ENCODE results near the gene BMPER. TPM values are rescaled to one million over a fixed set of nuclear protein-coding genes. Genes with fewer than 3 reads are reported as not detected.

BMPER gene
- total RNA-seq, 4 donors from 2014 or later: 3.1 to 6.1 (median 3.9) TPM

- TF ChIP-seq CTCF (IDR thresholded peaks at IDR 0.05; ENCODE audit: low read depth): no peak
Measured at GRCh38 chr7:34157137-34157536, 251.8 kb downstream of the BMPER start.

- no peak for TF ChIP-seq CTCF (IDR thresholded peaks at IDR 0.05; ENCODE audit: low read depth)
Measured at GRCh38 chr7:34158368-34159153, 253.2 kb downstream of the BMPER start.

- no peak for TF ChIP-seq CTCF (IDR thresholded peaks at IDR 0.05; ENCODE audit: low read depth)
Measured at GRCh38 chr7:34160261-34160752, 255.0 kb downstream of the BMPER start.

- TF ChIP-seq CTCF (IDR thresholded peaks at IDR 0.05; ENCODE audit: low read depth): no peak
Measured at GRCh38 chr7:34162027-34162565, 256.8 kb downstream of the BMPER start.

- TF ChIP-seq CTCF (IDR thresholded peaks at IDR 0.05; ENCODE audit: low read depth): no peak
Measured at GRCh38 chr7:34162677-34163076, 257.3 kb downstream of the BMPER start.

- no peak for TF ChIP-seq CTCF (IDR thresholded peaks at IDR 0.05; ENCODE audit: low read depth)
Measured at GRCh38 chr7:34163956-34164355, 258.6 kb downstream of the BMPER start.

GRCh38 chr7:34165466-34165865 is 260.1 kb downstream of the BMPER start:
- TF ChIP-seq CTCF (IDR thresholded peaks at IDR 0.05; ENCODE audit: low read depth): no peak

All from subcutaneous adipose tissue (tissue), 4 donors.